Peyer's patch (tissue), 4 donors: Measurements from ENCODE around the gene HYDIN.
"Not testable (repeated sequence)": the region's sequence is repeated elsewhere in the genome, so short reads cannot be mapped to it uniquely, and the experiment has no call there.

Experiments
- CTCF ChIP-seq, 6 experiments: fragments of 450-650 bp in 4 of 6; fragments of 200-600 bp in 2 of 6; sonication (generic) in 1 of 6; IDR thresholded peaks; one replicate each; pipeline ENCODE4 v1.5.1; 2017 to 2019; ENCODE audit warnings: antibody characterized with exemption in 6 of 6, mild to moderate bottlenecking in 3 of 6, moderate library complexity in 1 of 6
- POLR2A ChIP-seq, 2 donors: fragments of 450-650 bp; IDR thresholded peaks; one replicate each; pipeline ENCODE4 v1.5.1; 2017; ENCODE audit warnings: antibody characterized with exemption in 2 of 2, mild to moderate bottlenecking in 2 of 2, moderate library complexity in 2 of 2

- TF ChIP-seq CTCF, POLR2A (IDR thresholded peaks at IDR 0.05): not testable (repeated sequence)
These were observed 224.0 kb downstream of the HYDIN start for GRCh38 chr16:71006516-71006915.
